HCT116 (cell line): ENCODE data around the gene RBMS1. TPM values are rescaled to one million over a fixed set of nuclear protein-coding genes. Genes with fewer than 3 reads are reported as not detected.

Source experiments
- ATAC-seq: fragments of 200-7000 bp; cut with Tn5 transposase; 2 replicates; pipeline ENCODE4 v1.9.1; 2020; ENCODE audit warnings: mild to moderate bottlenecking, moderate library complexity
- BruUV-seq: library from RNA; stranded (reverse); fragments of 400-500 nt; replicated peaks from 2 replicates; lab custom pipeline; 2021; lab: Mats Ljungman, UMichigan
- CTCF ChIA-PET: fragments of 300-600 bp; sonication (Branson Sonifier 250); formaldehyde crosslinking; loops from one replicate; lab custom pipeline; 2021; ENCODE audit warnings: antibody characterized with exemption; lab: Charles Lee
- POLR2A ChIA-PET: fragments of 300-600, 350-600 bp; sonication (Branson Sonifier 250); formaldehyde crosslinking; loops from one replicate; lab custom pipeline; 2021; ENCODE audit warnings: antibody characterized with exemption; lab: Charles Lee
- RAD21 ChIA-PET, 2 experiments: fragments of 300-600 bp; sonication (Branson Sonifier 250); formaldehyde crosslinking; loops; one replicate each; lab custom pipeline; 2023; ENCODE audit warnings: low total read pairs in 2 of 2; ENCODE audit not compliant: uncharacterized antibody in 2 of 2, unreplicated experiment in 2 of 2, low non-redundant PET in 1 of 2; lab: Charles Lee
- DNase-seq: peaks from one replicate; pipeline ENCODE4 v3.0.0-alpha.2; 2010; ENCODE audit warnings: low read depth, low spot score
- H2AFZ ChIP-seq: fragments of 200-600 bp; shearing (Covaris generic), sonication (generic); 2 replicates; pipeline ENCODE4 v1.6.1; 2017; ENCODE audit warnings: low read depth, mixed run types, mixed read lengths, antibody characterized with exemption, low read length; ENCODE audit not compliant: poor library complexity, severe bottlenecking
- H3K27ac ChIP-seq: 2 replicates; pipeline ENCODE4 v1.5.1; 2012; ENCODE audit warnings: low read depth, low read length
- H3K27me3 ChIP-seq: fragments of 200-600 bp; sonication (generic); 2 replicates; pipeline ENCODE4 v1.6.1; 2016; ENCODE audit warnings: mixed run types, low read length, mixed read lengths; ENCODE audit not compliant: insufficient read depth
- H3K36me3 ChIP-seq, 2 experiments: fragments of 200-500 bp in 1 of 2; fragments of 200-600 bp in 1 of 2; sonication (Bioruptor generic) in 1 of 2; sonication (generic) in 1 of 2; 2 replicates each; pipeline versions ENCODE4 v1.5.1 to v1.6.1; 2014 to 2016; ENCODE audit warnings: low read length in 2 of 2, inconsistent platforms in 1 of 2, mixed read lengths in 1 of 2, mixed run types in 1 of 2; ENCODE audit not compliant: insufficient read depth in 2 of 2, control insufficient read depth in 1 of 2
- H3K4me1 ChIP-seq, 2 experiments: fragments of 200-600 bp in 1 of 2; sonication (generic) in 1 of 2; 2 replicates each; pipeline versions ENCODE4 v1.5.1 to v1.6.1; 2012 to 2017; ENCODE audit warnings: low read length in 2 of 2, inconsistent platforms in 1 of 2, mild to moderate bottlenecking in 1 of 2, mixed read lengths in 1 of 2, mixed run types in 1 of 2, moderate library complexity in 1 of 2; ENCODE audit not compliant: insufficient read depth in 2 of 2, control insufficient read depth in 1 of 2
- H3K4me2 ChIP-seq: fragments of 200-600 bp; sonication (generic); 2 replicates; pipeline ENCODE4 v1.6.1; 2017; ENCODE audit warnings: mixed run types, low read length, mixed read lengths
- H3K4me3 ChIP-seq, 2 experiments: fragments of 200-600 bp in 1 of 2; sonication (generic) in 1 of 2; replicated peaks in 1 of 2; 2 replicates each; pipeline ENCODE4 v1.5.1; 2011 to 2016; ENCODE audit warnings: low read length in 2 of 2, control low read depth in 1 of 2, low read depth in 1 of 2, mild to moderate bottlenecking in 1 of 2, mixed read lengths in 1 of 2, mixed run types in 1 of 2
- H3K79me2 ChIP-seq: fragments of 200-600 bp; sonication (generic); 2 replicates; pipeline ENCODE4 v1.6.1; 2017; ENCODE audit warnings: mild to moderate bottlenecking, mixed run types, low read length, moderate library complexity, mixed read lengths; ENCODE audit not compliant: insufficient read depth
- H3K9ac ChIP-seq: fragments of 200-600 bp; sonication (generic); 2 replicates; pipeline ENCODE4 v1.6.1; 2016; ENCODE audit warnings: low read length, mixed read lengths
- H3K9me2 ChIP-seq: fragments of 200-600 bp; sonication (generic), shearing (Covaris generic); 2 replicates; pipeline ENCODE4 v1.6.1; 2017; ENCODE audit warnings: mixed run types, mild to moderate bottlenecking, moderate library complexity; ENCODE audit not compliant: insufficient read depth
- H3K9me3 ChIP-seq, 2 experiments: fragments of 200-500 bp in 1 of 2; fragments of 200-600 bp in 1 of 2; sonication (Bioruptor generic) in 1 of 2; sonication (generic) in 1 of 2; 2 replicates each; pipeline ENCODE4 v1.6.1; 2014 to 2017; ENCODE audit warnings: low read length in 2 of 2, mixed read lengths in 2 of 2, inconsistent platforms in 1 of 2, low read depth in 1 of 2, mild to moderate bottlenecking in 1 of 2, mixed run types in 1 of 2, moderate library complexity in 1 of 2; ENCODE audit not compliant: control insufficient read depth in 1 of 2, insufficient read depth in 1 of 2
- H4K20me1 ChIP-seq: fragments of 200-600 bp; sonication (generic), shearing (Covaris generic); 2 replicates; pipeline ENCODE4 v1.6.1; 2017; ENCODE audit warnings: mixed run types, mild to moderate bottlenecking, moderate library complexity; ENCODE audit not compliant: insufficient read depth
- ATF3 ChIP-seq: IDR thresholded peaks from 2 replicates; pipeline ENCODE4 v1.6.1; 2012
- EZH2 ChIP-seq: fragments of 200-600 bp; sonication (generic); IDR thresholded peaks from 2 replicates; pipeline ENCODE4 v1.6.1; 2017; ENCODE audit warnings: antibody characterized with exemption, mixed run types
- EZH2phosphoT487 ChIP-seq: fragments of 200-600 bp; IDR thresholded peaks from 2 replicates; pipeline ENCODE4 v1.6.1; 2018; ENCODE audit warnings: antibody characterized with exemption, borderline replicate concordance
- JUND ChIP-seq: IDR thresholded peaks from 2 replicates; pipeline ENCODE4 v1.6.1; 2012
- RAD21 ChIP-seq: IDR thresholded peaks from 2 replicates; pipeline ENCODE4 v1.6.1; 2012; ENCODE audit warnings: low read depth, mild to moderate bottlenecking
- SIN3A ChIP-seq: IDR thresholded peaks from 2 replicates; pipeline ENCODE4 v1.6.1; 2012; ENCODE audit warnings: low read depth
- SP1 ChIP-seq: IDR thresholded peaks from 2 replicates; pipeline ENCODE4 v1.6.1; 2012; ENCODE audit warnings: low read depth
- ZBTB33 ChIP-seq: IDR thresholded peaks from 2 replicates; pipeline ENCODE4 v1.6.1; 2011; ENCODE audit warnings: mild to moderate bottlenecking, low read length, moderate library complexity; ENCODE audit not compliant: insufficient replicate concordance; ENCODE audit errors: extremely low read depth
- ZFX ChIP-seq: fragments of 450-650 bp; IDR thresholded peaks from 2 replicates; pipeline ENCODE4 v1.6.1; 2017
- intact Hi-C: fragments of 100-400 bp; cut with micrococcal nuclease; formaldehyde crosslinking; loops from 2 replicates; pipeline ENCODE4 v1.10.0; 2022
- total RNA-seq: library from RNA; stranded (reverse); gene quantifications from one replicate; pipeline ENCODE4 v1.2.1, GENCODE V29; 2021; ENCODE audit not compliant: unreplicated experiment

Gene RBMS1
- total RNA-seq, 1 experiment from 2014 or later, result 17.6 TPM

GRCh38 chr2:160366474-160366873, 127.1 kb downstream of the RBMS1 start:
- no peak for TF ChIP-seq EZH2phosphoT487
- TF ChIP-seq RAD21, result no peak
- TF ChIP-seq ZFX, result no peak
- no peak for TF ChIP-seq SP1
- no peak for TF ChIP-seq JUND
- no peak for TF ChIP-seq SIN3A
- TF ChIP-seq ZBTB33, result no peak
- no peak for TF ChIP-seq ATF3
- TF ChIP-seq EZH2, result no peak
- Histone ChIP-seq H3K36me3 (no peaks in the 10 kb centered on the region), H3K4me1 (no peaks in the 10 kb centered on the region), H3K9ac (no peak overlapping the region), H3K4me3 (no peak overlapping the region), H2AFZ (no peak overlapping the region), H3K79me2 (no peaks in the 10 kb centered on the region), H4K20me1 (no peaks in the 10 kb centered on the region), H3K9me2 (no peaks in the 10 kb centered on the region), H3K27me3 (no peaks in the 10 kb centered on the region), H3K4me2 (no peak overlapping the region), H3K27ac (no peak overlapping the region), H3K9me3 (no peaks in the 10 kb centered on the region)
- CTCF ChIA-PET, result no interaction called here
- intact Hi-C loops, result no loop called here
- POLR2A ChIA-PET, result no interaction called here
- BruUV-seq, result no TSS peak
- DNase-seq (no peak), ATAC-seq (no peak)
- RAD21 ChIA-PET, result no interaction called here
